Skin epidermis (tissue), 12 donors: ENCODE measurements around the gene MITF.
A peak's percentile ranks its signal among the peaks of the same experiment; 100 is the strongest.

Source experiments
- H3K27ac ChIP-seq, 21 experiments: fragments of 200-600 bp; sonication (generic) in 11 of 21; one replicate each; pipeline ENCODE4 v1.5.0; 2020; ENCODE audit warnings: mild to moderate bottlenecking in 3 of 21, inconsistent platforms in 2 of 21, moderate library complexity in 2 of 21
- H3K4me3 ChIP-seq, 7 experiments: fragments of 200-600 bp; sonication (generic) in 2 of 7; one replicate each; pipeline ENCODE4 v1.5.0; 2020; ENCODE audit warnings: inconsistent platforms in 2 of 7, mild to moderate bottlenecking in 2 of 7, moderate library complexity in 1 of 7

MITF gene

DNA sequence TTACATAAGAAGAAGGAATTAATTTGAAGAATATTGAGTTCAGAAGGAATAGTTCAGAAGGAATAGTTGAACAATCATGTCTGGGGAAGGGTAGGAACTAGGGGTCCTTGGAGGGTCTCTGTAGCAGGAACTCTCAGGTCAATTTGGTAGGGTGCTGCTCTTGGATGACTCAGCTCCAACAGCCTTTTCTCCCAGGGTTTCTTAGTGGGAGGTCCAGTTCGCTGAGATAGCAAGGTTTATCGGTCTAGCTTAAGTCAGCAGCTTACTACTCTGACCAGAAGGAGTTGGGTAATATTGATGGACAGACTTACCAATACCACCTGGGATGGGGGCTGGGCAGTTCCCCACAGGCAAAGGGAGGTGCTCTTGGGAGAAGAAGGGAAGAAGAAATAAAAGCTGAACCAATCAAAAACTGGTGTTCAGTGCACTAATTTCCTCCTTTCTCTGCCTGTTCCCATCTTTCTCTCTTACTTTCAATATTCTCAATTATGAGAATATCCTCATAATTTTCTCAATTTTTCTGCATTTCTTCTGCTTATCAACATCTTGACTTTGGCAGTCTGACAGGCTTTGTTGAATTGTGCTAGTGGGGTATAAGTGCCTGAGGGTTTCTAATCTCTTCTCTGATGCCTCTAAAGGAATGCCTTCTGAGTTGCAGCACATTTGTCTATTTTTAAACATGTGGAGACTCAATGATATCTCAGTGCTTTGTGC, 14.4 kb upstream of the MITF start:
- no peak overlapping the region for H3K4me3 ChIP-seq
- H3K27ac ChIP-seq, result no peak overlapping the region

DNA sequence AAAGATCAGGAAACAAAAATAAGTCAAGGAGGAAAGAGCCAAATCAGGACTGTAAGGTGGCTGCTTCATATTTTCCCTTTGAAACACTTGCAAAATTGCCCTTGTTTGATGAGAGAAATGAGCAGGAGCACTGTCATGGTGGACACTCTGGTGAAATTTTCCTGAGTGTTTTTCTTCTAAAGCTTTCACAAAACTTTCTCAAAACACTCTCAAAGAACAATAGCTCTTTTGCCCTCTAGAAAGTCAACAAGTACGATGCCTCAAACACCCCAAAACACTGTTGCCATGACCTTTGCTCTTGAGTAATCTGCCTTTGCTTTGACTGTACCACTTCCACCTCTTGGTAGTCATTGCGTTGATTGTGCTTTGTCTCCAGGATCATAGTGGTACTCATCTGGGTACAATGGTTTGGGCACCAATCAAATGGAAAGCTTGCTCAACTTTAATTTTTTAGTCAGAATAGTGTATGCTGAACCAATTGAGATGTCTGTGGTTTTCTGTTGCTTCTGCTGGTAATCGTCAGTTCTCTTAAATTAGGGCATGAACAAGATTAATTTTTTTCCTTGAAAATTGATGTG, 13.2 kb upstream of the MITF start:
- Histone ChIP-seq H3K4me3 (no peak overlapping the region), H3K27ac (no peak overlapping the region)

DNA sequence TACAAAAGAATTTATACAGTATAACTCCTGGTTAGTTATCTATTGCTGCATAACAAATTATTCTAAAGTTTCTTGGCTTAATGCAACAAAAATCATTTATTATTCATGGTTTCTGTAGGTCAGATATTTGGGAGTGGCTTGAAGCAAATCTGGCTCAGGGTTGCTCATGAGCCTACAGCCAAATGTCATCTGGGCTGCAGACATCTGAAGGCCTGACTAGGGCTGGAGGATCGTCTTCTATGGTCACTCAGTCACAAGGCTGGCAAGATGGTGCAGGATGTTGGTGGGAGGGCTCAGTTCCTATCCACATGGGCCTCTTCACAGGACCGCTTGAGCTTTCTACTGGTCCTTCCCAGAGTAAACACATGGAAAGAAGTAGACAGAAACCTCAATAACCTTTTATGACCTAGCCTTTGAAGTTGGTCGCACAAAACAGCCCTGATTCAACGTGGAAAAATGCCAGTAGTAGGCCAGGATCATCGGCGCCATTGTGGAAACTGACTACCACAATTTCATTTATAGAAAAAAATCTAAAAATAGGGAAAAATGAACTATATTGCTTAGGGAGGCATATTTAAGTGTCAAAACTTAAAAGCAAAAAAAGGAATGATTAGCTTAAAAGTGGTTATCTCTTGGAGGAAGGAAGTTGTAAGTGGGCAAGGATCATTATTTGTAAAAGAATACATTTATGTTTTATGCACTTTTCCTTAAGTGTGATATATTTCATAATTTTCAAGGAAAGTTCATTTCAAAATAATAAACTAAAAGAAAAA, 9.9 kb upstream of the MITF start:
- Histone ChIP-seq H3K4me3 (no peak overlapping the region), H3K27ac (no peak overlapping the region)

DNA sequence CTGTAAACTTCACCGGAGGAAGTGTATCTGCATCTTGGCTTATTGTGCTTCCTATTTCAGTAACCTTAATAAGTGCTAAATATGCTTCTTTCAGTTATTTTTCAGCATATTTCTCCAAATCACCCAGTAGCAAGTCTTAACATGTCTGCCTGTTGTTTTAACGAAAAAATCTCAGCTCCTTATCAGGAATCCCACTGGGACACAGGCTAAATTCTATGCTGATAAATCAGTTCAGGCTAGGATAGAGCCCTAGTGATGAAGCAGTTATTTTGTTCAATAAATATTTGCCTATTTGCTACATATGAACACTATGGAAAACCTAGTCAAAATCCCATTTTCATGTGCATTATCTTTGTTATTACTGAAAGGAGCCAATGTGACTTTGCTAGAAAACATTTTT, 8.2 kb upstream of the MITF start:
- no peak overlapping the region for H3K27ac ChIP-seq
- H3K4me3 ChIP-seq, result no peak overlapping the region

DNA sequence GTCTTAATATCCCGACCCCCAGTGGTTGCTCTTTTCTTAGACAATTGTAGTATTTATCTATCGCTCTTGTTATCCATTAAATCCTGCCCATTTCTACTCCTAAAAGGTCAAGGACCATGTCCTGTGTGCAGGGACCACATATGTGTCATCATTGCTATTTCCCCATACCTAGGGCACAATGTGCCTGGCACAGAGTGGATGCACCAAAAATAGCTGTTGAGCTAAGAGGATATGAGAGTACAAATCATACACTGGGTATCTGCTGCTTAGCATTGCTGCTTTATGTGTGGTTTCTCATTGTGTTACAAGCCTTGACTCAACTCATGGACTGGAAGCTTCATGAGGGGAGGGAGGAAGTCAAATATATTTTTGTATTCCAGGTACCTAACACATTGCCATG, 3.4 kb upstream of the MITF start:
- no peak overlapping the region for H3K27ac ChIP-seq
- no peak overlapping the region for H3K4me3 ChIP-seq

DNA sequence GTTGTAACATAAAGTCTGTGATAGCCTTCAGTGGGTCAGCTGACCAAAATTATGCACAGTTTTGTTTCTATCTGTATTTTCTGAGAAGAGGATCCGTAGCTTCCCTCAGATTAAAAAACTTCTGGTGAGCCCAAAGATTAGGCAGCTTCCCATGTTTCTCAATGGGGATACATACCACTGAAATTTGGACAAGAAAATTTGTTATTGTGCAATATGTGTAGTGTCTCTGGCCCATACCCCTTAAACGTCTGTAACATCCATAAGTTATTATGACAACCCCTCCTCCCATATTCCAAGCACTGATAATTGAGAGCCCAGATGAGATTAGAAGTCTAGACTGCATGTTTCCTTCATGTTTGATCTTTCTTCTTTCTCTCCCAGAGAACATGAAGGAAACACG, 1.9 kb upstream of the MITF start:
- H3K4me3 ChIP-seq, result no peak overlapping the region
- H3K27ac ChIP-seq, result no peak overlapping the region

DNA sequence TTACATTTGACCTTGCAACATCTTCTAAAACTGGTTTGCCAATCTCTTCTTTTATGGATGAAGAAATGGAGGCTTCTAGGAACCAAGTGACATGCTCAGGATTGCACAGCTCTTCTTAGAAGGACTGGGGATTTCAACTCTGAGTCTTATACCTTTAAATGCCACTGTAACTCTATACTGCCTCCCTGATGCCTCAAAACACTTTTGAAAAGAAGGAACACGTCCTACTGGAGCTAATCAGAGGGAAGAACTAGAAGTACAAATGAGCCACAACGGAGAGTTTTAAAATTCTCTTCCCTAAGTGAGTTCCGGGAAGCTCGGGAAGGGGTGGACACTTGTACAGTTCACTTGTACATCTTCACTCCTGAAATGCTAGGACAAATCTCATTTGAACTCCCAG, 949 bp upstream of the MITF start:
- H3K4me3 ChIP-seq, result peak overlapping the region; percentile 55 to 90 (median 76)

DNA sequence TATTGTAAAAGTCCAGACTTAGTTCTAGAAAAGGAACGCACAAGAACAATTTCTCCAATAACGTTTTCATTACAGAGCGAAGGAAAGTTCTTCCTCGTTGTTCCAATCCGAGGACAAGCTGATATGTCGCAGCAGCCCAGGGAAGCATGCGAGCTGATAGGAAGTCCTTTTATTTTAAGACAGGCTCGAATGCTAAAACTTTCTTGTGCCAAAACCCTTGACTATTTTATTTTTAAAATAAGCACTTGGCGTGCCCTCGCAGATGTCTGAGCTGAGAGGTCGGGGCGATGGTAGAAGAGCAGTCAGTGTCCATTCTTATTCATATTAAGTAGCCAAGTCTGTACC, 433 bp upstream of the MITF start:
- Histone ChIP-seq H3K4me3 (peak overlapping the region; percentile 55 to 90 (median 76)), H3K27ac (peak overlapping the region in 14 of 21 experiments; percentile 24 to 85 (median 71))

More for the DNA sequence above, 949 bp upstream of the MITF start:
- peak overlapping the region in 12 of 21 experiments; percentile 24 to 85 (median 71) for H3K27ac ChIP-seq

DNA sequence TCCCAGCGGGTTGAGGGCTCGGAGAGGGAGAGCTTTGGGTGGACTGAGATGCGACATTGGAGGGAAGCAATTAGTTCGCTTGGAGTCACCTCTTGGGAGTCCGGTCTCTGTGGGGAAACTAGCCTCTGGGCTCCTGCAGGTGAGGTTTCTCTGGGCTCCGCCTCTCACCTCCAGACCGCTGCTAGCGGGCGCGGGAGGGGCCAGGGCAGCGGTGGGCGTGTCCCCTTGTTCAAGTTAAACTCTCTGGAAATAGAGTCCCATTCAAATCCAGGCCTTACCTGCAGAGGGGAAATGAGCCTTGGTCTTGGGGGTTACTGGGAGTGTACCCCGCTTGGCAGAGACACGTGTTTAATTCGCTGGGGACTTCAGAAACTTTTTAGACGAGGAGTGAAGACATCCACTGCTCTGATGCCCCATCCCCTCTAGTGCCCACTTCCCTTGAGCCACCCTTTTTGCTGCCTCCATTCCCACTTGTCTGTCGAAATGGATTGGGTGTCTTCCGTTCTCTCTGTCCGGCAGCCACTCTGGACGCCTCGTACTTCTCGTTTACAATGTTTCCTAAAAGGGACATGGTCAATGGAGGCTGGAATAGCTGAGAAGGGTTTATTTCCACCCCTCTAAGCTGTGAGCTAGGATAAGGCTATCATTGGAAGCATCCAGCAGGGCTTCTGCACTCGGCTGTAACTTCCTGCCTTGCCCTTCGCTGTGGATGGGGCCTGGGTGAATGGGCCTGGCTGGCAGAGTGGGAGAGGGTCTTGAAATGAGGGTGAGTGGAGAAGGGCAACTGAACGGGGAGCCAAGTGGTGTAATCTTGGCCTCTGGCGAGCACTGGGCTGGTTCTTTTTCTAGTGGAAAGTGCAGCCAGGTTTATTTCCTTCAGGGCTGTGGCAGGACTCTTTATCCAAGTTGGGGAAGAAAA, 1.1 kb downstream of the MITF start:
- Histone ChIP-seq H3K27ac (peak overlapping the region in 19 of 21 experiments; percentile 24 to 91 (median 78)), H3K4me3 (peak overlapping the region; percentile 55 to 90 (median 76))

DNA sequence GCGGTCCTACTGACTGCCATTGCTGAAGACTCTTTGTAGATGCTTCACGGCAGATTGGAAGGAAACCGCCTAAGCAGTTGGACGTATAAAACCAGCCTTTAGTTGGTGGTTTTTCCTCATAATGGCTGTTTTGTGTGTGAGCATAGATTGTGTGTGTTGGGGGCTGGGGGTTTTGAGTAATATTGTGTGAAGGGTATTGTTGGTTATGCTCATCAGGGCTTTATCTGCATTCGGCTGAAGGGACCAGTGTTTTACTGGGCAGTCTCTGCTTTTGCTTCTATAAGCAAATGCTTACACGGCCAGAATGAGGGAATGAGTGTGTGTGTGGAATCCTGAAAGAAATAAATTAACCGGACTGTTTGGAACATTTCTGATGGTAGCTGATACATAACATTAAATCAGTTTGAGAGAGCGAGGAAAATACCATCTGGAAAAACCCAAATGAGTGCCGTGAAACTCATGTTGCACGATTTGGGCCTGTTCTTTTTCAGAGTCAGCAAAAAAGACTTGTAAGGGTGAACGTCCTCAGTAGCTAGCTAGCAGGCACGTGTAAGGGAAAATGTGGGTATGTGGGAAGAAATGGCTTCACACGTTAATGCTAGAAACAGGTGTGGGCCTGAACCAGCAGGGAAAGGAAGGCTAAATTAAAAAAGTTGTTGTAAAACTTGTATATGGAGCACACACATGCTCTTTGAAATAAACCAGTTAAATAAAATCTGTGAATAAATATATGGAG, 1.9 kb downstream of the MITF start:
- H3K27ac ChIP-seq, result peak overlapping the region in 15 of 21 experiments; percentile 9 to 91 (median 78)
- H3K4me3 ChIP-seq, result peak overlapping the region in 6 of 7 experiments; percentile 55 to 90 (median 72)

DNA sequence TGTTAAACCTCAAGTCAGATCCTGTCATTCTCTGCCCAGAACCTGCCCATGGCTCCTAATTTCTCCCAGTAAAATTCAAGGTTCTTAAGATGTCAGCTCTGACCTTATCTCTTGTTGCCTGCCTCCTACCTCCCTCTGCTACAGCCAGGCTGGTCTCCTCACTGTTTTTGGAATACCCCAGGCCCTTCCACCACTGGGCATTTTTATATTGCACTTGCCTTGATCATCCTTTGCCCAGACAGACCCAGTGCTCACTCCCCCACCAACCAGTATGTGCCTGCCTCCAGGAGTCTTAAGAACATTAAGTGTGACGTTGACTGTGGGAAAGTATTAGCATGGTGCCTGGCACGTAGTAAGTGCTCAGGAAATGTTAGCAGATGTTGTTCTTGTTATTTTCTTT, 3.1 kb downstream of the MITF start:
- peak overlapping the region in 1 of 21 experiments; percentile 81 for H3K27ac ChIP-seq
- no peak overlapping the region for H3K4me3 ChIP-seq

DNA sequence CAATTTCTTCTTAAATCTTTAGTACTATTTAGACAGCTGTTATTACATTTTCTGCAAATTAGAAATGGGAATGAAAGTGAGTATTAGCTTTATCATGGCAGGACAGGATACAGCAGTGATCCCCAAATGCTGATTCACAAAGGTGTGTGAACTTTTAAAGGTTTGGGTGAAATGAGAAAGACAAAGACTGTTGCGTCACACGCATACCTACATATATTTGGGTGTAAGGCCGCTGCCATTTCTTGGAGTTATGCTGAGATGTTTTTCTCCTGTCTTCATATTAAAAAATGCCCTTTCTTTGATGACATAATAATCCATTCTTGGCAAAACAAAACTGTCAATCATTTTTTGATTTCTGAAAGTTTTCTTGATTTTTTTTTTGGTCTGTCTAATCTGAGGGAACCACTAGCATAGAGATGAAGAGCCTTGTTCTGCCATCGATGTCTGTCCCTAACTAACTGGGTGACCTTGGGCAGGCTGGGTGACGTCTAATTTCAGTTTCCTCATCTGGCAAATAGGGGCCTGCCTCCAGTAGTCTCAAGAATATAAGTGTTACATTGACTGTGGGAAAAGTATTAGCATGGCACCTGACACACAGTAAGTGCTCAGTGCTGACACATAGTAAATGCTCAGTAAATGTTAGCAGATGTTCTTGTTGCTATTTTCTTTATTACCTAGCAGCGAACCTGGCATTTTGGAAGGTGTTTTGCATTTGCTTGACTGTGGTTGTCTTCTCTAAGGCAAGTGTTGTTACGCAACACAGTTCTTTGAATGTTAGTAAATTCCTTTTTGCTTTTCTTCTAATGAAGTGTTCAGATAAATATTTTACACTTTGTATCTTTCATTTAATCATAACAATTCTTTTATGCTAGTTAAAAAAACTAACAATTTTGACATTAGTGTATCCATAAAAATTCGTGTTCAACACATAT, 5.0 kb downstream of the MITF start:
- H3K4me3 ChIP-seq, result no peak overlapping the region
- H3K27ac ChIP-seq, result no peak overlapping the region

DNA sequence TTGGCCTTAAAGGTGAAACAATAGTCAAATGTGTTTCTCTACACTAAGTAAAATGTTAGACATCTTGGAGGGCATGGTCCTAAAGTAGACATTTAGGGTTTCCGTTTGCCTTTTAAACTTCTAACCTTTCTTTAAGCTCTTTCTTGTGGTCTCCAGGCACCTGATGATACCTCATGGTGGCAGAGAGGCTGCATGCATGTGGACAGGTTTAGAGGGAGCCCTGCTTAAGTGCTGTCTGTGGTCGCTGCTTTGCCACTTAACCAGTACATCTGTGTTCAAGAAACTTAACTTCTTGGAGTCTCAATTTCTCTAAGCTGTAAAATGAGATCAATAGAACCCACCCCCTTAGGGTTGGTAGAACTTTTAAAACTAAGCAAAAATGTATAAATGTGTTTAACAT, 6.2 kb downstream of the MITF start:
- Histone ChIP-seq H3K27ac (peak overlapping the region in 9 of 21 experiments; percentile 4 to 48 (median 38)), H3K4me3 (no peak overlapping the region)

DNA sequence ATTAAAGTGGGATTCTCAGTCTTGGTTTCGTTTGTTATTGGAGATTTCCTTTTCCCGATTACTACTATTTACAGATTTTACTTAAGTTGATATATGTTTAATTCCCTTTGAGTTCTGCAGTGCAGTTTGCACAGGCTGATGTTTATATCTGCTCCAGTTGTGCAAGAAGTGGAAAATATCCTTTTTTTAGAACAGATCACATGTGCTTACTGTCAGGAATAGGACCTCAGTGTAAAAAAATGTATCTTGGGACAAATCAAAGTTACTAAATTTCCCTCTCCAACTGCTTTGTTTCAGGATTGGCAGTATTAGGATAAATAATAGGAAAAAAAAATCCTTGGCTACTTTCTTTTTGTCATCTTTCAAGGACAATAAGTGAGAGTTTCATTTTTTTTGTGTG, 6.9 kb downstream of the MITF start:
- H3K27ac ChIP-seq, result peak overlapping the region in 6 of 21 experiments; percentile 6 to 78 (median 40)
- no peak overlapping the region for H3K4me3 ChIP-seq

DNA sequence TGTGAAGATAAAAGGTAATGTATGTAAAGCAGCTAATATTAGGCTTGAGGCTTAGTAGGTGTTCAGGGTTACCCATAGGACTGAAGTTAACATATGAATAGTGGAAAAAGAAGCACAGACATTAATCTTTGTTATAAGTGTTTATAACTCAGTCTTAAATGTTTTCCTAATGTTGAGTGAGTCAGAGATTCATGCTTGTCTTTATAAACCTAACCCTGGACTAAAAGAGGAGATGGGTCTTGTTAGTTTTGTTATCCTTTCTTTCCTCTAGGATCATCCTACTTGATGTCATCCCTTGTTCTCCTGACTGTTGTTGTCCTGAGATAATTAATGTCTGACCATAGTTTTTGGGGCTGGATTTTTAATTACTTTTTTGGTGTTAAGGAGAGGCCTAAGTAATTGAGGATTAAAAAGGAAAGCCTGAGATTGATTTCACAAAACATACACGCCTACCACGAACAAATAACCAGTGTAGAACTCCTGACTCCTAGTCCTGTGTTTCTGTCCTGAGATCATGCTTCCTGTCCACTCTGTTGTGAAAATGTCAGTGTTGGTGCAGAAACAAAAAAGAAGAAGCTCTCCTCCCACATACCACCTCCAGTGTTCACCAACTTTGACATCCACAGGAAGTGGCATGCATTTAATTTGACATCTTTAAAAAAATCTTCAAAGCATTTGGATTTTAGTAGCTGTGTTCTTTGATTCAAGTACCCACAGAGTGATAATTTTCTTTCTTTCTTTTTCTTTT, 8.4 kb downstream of the MITF start:
- H3K4me3 ChIP-seq, result no peak overlapping the region

DNA sequence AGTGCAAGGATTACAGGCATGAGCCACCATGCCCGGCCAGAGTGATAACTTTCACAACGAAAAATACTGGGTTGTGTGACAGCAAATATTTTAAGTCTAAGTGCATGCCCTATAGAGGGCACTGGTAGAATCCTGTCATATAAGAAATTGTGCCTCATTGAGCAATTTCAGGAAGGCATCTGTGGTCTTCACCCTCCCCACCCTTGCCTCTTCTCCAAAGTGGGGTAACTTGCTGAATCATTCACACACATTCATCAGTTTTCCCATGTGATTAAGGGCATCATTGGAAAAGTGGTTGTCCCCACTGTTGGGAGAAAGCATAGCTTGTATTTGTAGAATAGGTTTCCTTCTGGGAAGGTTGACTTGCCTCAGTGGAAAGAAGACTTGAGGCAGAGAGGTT, 9.2 kb downstream of the MITF start:
- Histone ChIP-seq H3K27ac (peak overlapping the region in 7 of 21 experiments; percentile 37 to 72 (median 48)), H3K4me3 (no peak overlapping the region)

More for the DNA sequence above, 8.4 kb downstream of the MITF start:
- H3K27ac ChIP-seq, result peak overlapping the region in 14 of 21 experiments; percentile 1 to 78 (median 40)

DNA sequence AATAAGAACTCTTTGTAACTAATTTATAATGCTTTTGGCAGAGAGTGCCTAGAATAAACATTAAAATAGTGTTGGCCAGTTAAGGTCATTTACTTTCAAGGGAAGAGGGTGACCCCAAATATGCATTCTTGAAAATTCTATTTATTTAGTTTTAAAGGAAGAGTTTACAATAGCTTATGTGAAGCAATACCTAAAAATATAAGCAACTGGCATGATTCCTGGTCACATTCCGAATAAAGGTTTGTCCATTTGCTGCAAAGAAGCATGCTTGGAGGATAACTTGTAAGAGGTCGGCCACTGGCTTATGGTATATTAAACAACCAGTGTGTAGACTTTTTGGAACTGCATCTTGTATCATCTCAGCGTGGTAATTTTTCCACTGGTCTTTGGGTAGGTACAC, 10.2 kb downstream of the MITF start:
- Histone ChIP-seq H3K27ac (peak overlapping the region in 1 of 21 experiments; percentile 48), H3K4me3 (no peak overlapping the region)
